Tibial nerve (tissue), 4 donors: ENCODE results near the gene MAB21L2. TPM values are rescaled to one million over a fixed set of nuclear protein-coding genes. Genes with fewer than 3 reads are reported as not detected.
A peak's percentile ranks its signal among the peaks of the same experiment; 100 is the strongest.
"Not testable (repeated sequence)": the region's sequence is repeated elsewhere in the genome, so short reads cannot be mapped to it uniquely, and the experiment has no call there.

Experiments
- DNase-seq, 2 donors: peaks; one replicate each; pipeline ENCODE4 v3.0.0-alpha.2; 2019; ENCODE audit warnings: low spot score in 2 of 2
- H3K27ac ChIP-seq, 4 donors: fragments of 200-600 bp; sonication (generic) in 3 of 4; one replicate each; pipeline ENCODE4 v1.5.1; 2017 to 2019; ENCODE audit warnings: mild to moderate bottlenecking in 1 of 4
- H3K27me3 ChIP-seq, 2 donors: fragments of 200-600 bp; sonication (generic) in 1 of 2; one replicate each; pipeline versions ENCODE4 v1.5.1 to v1.6.0; 2017 to 2019
- H3K36me3 ChIP-seq, 3 donors: fragments of 200-600 bp; sonication (generic); one replicate each; pipeline ENCODE4 v1.5.1; 2018 to 2019
- H3K4me1 ChIP-seq, 4 donors: fragments of 200-600 bp; sonication (generic) in 3 of 4; one replicate each; pipeline ENCODE4 v1.5.1; 2017 to 2019
- H3K4me3 ChIP-seq, 4 donors: fragments of 200-600 bp; sonication (generic) in 3 of 4; one replicate each; pipeline ENCODE4 v1.5.1; 2017 to 2019; ENCODE audit warnings: mild to moderate bottlenecking in 1 of 4, moderate library complexity in 1 of 4
- H3K9me3 ChIP-seq, 4 donors: fragments of 200-600 bp; sonication (generic) in 3 of 4; one replicate each; pipeline ENCODE4 v1.5.1; 2017 to 2019
- CTCF ChIP-seq, 5 experiments: fragments of 200-600 bp in 3 of 5; fragments of 450-650 bp in 2 of 5; sonication (generic) in 3 of 5; IDR thresholded peaks; one replicate each; pipeline ENCODE4 v1.5.1; 2016 to 2019; ENCODE audit warnings: antibody characterized with exemption in 5 of 5, mild to moderate bottlenecking in 3 of 5, moderate library complexity in 2 of 5
- EP300 ChIP-seq, 2 donors: sonication (generic); formaldehyde crosslinking; IDR thresholded peaks; one replicate each; pipeline ENCODE4 v1.6.1; 2017; ENCODE audit warnings: antibody characterized with exemption in 2 of 2, mild to moderate bottlenecking in 1 of 2
- POLR2A ChIP-seq, 2 donors: fragments of 450-650 bp; IDR thresholded peaks; one replicate each; pipeline ENCODE4 v1.6.1; 2017; ENCODE audit warnings: antibody characterized with exemption in 2 of 2, mild to moderate bottlenecking in 2 of 2, moderate library complexity in 2 of 2
- WGBS, 2 donors: methylation state at CpG; one replicate each; pipeline ENCODE4 v1.1.5; 2018; 5-methylcytosine and 5-hydroxymethylcytosine counted together
- total RNA-seq, 4 donors: library from RNA; depleted of rRNA; stranded (reverse); fragments of >200 nt; gene quantifications; one replicate each; pipeline ENCODE4 v1.1.0, GENCODE V29; 2016

MAB21L2 gene
- under 1 TPM in 1 of 4 donors, not detected in 3; 0.20 TPM for total RNA-seq

- peaks cover 0 to 9% (median 0%) of the 10 kb centered on the region in 3 donors for H3K36me3 ChIP-seq
- H3K27ac ChIP-seq: peak within 1 kb of the TSS in 1 of 4 donors; percentile 51
- DNase-seq: no peak
- no peaks in the 10 kb centered on the region for H3K27me3 ChIP-seq
- 66 to 73% methylated on average over 27 of the region's 27 CpGs for WGBS, 2 donors
- TF ChIP-seq CTCF (IDR thresholded peaks at IDR 0.05) (no peak), EP300 (IDR thresholded peaks at IDR 0.05) (no peak), POLR2A (IDR thresholded peaks at IDR 0.05) (no peak)
- H3K4me3 ChIP-seq: peak within 1 kb of the TSS; percentile 23 to 53 (median 34)
- peaks cover 0 to 4% (median 0%) of the 10 kb centered on the region in 4 donors for H3K9me3 ChIP-seq
- H3K4me1 ChIP-seq: peaks cover 0 to 8% (median 0%) of the 10 kb centered on the region in 4 donors
Measured at GRCh38 chr4:150582146-150582872, at the start of gene MAB21L2. Gene MAB21L2 (plus strand): TSS chr4:150582151. CDS start chr4:150583030, 879 bp downstream.

- Histone ChIP-seq H3K9me3 (peaks cover 0 to 7% (median 1%) of the 10 kb centered on the region in 4 donors), H3K27me3 (no peaks in the 10 kb centered on the region), H3K4me1 (no peaks in the 10 kb centered on the region), H3K4me3 (no peak overlapping the region), H3K36me3 (no peaks in the 10 kb centered on the region), H3K27ac (no peak overlapping the region)
- WGBS, 2 donors: 87 to 93% methylated on average over 3 of the region's 3 CpGs
- TF ChIP-seq POLR2A (IDR thresholded peaks at IDR 0.05) (no peak), EP300 (IDR thresholded peaks at IDR 0.05) (no peak), CTCF (IDR thresholded peaks at IDR 0.05) (no peak)
- DNase-seq: no peak
Measured at GRCh38 chr4:150533673-150534072, 48.3 kb upstream of the MAB21L2 start.

GRCh38 chr4:150534818-150535217 lies 47.1 kb upstream of the MAB21L2 start:
- no peak for DNase-seq
- H3K4me3 ChIP-seq: no peak overlapping the region
- peaks cover 0 to 7% (median 1%) of the 10 kb centered on the region in 4 donors for H3K9me3 ChIP-seq
- H3K27me3 ChIP-seq: no peaks in the 10 kb centered on the region
- no peak overlapping the region for H3K27ac ChIP-seq
- TF ChIP-seq POLR2A (IDR thresholded peaks at IDR 0.05) (no peak), EP300 (IDR thresholded peaks at IDR 0.05) (no peak), CTCF (IDR thresholded peaks at IDR 0.05) (no peak)
- no peaks in the 10 kb centered on the region for H3K36me3 ChIP-seq
- no peaks in the 10 kb centered on the region for H3K4me1 ChIP-seq

GRCh38 chr4:150537911-150538310 lies 44.0 kb upstream of the MAB21L2 start:
- not testable (repeated sequence) for DNase-seq, H3K27ac ChIP-seq, H3K4me3 ChIP-seq, H3K36me3 ChIP-seq, H3K9me3 ChIP-seq, H3K4me1 ChIP-seq, H3K27me3 ChIP-seq
- 93 to 95% methylated on average over 3 of the region's 3 CpGs for WGBS, 2 donors

- no peak for TF ChIP-seq POLR2A (IDR thresholded peaks at IDR 0.05)
- TF ChIP-seq EP300 (IDR thresholded peaks at IDR 0.05): no peak
- TF ChIP-seq CTCF (IDR thresholded peaks at IDR 0.05): no peak
- H3K27ac ChIP-seq: no peak overlapping the region
- no peaks in the 10 kb centered on the region for H3K4me1 ChIP-seq
- no peaks in the 10 kb centered on the region for H3K36me3 ChIP-seq
- H3K4me3 ChIP-seq: no peak overlapping the region
- H3K27me3 ChIP-seq: no peaks in the 10 kb centered on the region
- DNase-seq: no peak
- H3K9me3 ChIP-seq: peaks cover 0 to 7% (median 1%) of the 10 kb centered on the region in 4 donors
Measured at GRCh38 chr4:150540536-150540935, 41.4 kb upstream of the MAB21L2 start.
